ENCODE results near the gene ADCY9. TPM values are rescaled to one million over a fixed set of nuclear protein-coding genes. Genes with fewer than 3 reads are reported as not detected.

The ADCY9 gene
- total RNA-seq, 1 donor from 2014 or later = 6.5 TPM

- DNase-seq (ENCODE audit: low spot score in 2 of 2) (no peak), FAIRE-seq (no peak)
These were observed 8.5 kb upstream of the ADCY9 start for GRCh38 chr16:4124535-4125294.

GRCh38 chr16:4123616-4124300 is 7.5 kb upstream of the ADCY9 start:
- FAIRE-seq (no peak), DNase-seq (ENCODE audit: low spot score in 2 of 2) (no peak)

GRCh38 chr16:4120176-4120575 is 3.9 kb upstream of the ADCY9 start:
- DNase-seq (ENCODE audit: low spot score in 2 of 2) = no peak
- no peak for FAIRE-seq

- FAIRE-seq (no peak), DNase-seq (ENCODE audit: low spot score in 2 of 2) (no peak)
These were observed 972 bp upstream of the ADCY9 start for GRCh38 chr16:4117250-4117578.

GRCh38 chr16:4115949-4116318 is 308 bp downstream of the ADCY9 start:
- DNase-seq (ENCODE audit: low spot score in 2 of 2) (peak in 1 of 2 donors; percentile 69), FAIRE-seq (no peak)

GRCh38 chr16:4115209-4115948 is 863 bp downstream of the ADCY9 start:
- DNase-seq (ENCODE audit: low spot score in 2 of 2) (peak; percentile 66 to 74), FAIRE-seq (no peak)

- FAIRE-seq (no peak), DNase-seq (ENCODE audit: low spot score in 2 of 2) (no peak)
These were observed 1.7 kb downstream of the ADCY9 start for GRCh38 chr16:4114257-4115208.

- FAIRE-seq = no peak
- DNase-seq (ENCODE audit: low spot score in 2 of 2) = no peak
These were observed 2.6 kb downstream of the ADCY9 start for GRCh38 chr16:4113358-4114256.

- FAIRE-seq (no peak), DNase-seq (ENCODE audit: low spot score in 2 of 2) (no peak)
These were observed 4.2 kb downstream of the ADCY9 start for GRCh38 chr16:4111748-4112696.

- FAIRE-seq (no peak), DNase-seq (ENCODE audit: low spot score in 2 of 2) (no peak)
These were observed 5.6 kb downstream of the ADCY9 start for GRCh38 chr16:4110680-4111079.

GRCh38 chr16:4110065-4110464 is 6.2 kb downstream of the ADCY9 start:
- DNase-seq (ENCODE audit: low spot score in 2 of 2) = no peak

GRCh38 chr16:4109250-4109736 is 6.9 kb downstream of the ADCY9 start:
- FAIRE-seq (no peak), DNase-seq (ENCODE audit: low spot score in 2 of 2) (no peak)

More at GRCh38 chr16:4110065-4110464, 6.2 kb downstream of the ADCY9 start:
- FAIRE-seq = no peak

GRCh38 chr16:4106516-4106915 is 9.7 kb downstream of the ADCY9 start:
- DNase-seq (ENCODE audit: low spot score in 2 of 2) (no peak), FAIRE-seq (no peak)

- FAIRE-seq = no peak
- no peak for DNase-seq (ENCODE audit: low spot score in 2 of 2)
These were observed 10.4 kb downstream of the ADCY9 start for GRCh38 chr16:4105848-4106247.

- DNase-seq (ENCODE audit: low spot score in 2 of 2) (no peak), FAIRE-seq (no peak)
These were observed 12.5 kb downstream of the ADCY9 start for GRCh38 chr16:4103745-4104144.

- DNase-seq (ENCODE audit: low spot score in 2 of 2) (no peak), FAIRE-seq (no peak)
These were observed 14.6 kb downstream of the ADCY9 start for GRCh38 chr16:4101421-4102219.

GRCh38 chr16:4098501-4098900 is 17.7 kb downstream of the ADCY9 start:
- FAIRE-seq = no peak
- DNase-seq (ENCODE audit: low spot score in 2 of 2) = no peak
